ENCODE measurements around the gene CDC42BPG.
"Not testable (repeated sequence)": the region's sequence is repeated elsewhere in the genome, so short reads cannot be mapped to it uniquely, and the experiment has no call there.

The CDC42BPG gene

GRCh38 chr11:64848214-64848825 lies 3.9 kb upstream of the CDC42BPG start:
- DNase-seq: no peak

- peak; percentile 83 for DNase-seq
Observed at GRCh38 chr11:64846998-64847666, 2.7 kb upstream of the CDC42BPG start.

- DNase-seq: not testable (repeated sequence)
Observed at GRCh38 chr11:64845776-64846129, 1.3 kb upstream of the CDC42BPG start.

DNA sequence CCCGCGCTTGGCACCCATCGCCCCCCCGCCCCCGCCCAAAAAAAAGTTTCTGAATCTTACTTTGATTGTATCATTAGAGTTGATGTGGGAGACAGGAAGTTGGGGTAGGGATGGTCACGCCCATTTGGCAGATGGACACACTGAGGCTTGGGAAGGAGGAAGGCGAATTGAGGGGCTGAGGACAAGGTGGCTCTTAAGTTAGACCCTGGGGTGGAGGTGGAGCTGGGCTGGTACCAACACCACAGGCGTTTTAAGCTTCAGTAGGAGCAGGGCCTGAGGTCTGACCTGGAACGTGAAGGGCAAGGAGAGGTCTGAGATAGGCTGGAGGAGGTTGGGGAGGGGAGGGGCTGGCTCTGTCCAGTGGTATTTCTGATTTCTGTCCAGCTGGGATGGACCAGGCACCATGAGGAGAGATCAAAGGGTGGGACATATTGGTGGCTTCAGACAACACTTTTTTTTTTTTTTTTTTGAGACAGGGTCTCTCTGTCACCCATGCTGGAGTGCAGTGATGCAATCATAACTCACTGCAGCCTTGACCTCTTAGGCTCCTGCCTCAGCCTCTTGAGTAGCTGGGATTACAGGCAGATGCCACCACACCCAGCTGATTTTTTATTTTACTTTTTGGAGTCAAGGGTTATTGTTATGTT lies 799 bp upstream of the CDC42BPG start:
- DNase-seq: no peak

GRCh38 chr11:64843686-64844329 lies 645 bp downstream of the CDC42BPG start:
- no peak for DNase-seq

DNA sequence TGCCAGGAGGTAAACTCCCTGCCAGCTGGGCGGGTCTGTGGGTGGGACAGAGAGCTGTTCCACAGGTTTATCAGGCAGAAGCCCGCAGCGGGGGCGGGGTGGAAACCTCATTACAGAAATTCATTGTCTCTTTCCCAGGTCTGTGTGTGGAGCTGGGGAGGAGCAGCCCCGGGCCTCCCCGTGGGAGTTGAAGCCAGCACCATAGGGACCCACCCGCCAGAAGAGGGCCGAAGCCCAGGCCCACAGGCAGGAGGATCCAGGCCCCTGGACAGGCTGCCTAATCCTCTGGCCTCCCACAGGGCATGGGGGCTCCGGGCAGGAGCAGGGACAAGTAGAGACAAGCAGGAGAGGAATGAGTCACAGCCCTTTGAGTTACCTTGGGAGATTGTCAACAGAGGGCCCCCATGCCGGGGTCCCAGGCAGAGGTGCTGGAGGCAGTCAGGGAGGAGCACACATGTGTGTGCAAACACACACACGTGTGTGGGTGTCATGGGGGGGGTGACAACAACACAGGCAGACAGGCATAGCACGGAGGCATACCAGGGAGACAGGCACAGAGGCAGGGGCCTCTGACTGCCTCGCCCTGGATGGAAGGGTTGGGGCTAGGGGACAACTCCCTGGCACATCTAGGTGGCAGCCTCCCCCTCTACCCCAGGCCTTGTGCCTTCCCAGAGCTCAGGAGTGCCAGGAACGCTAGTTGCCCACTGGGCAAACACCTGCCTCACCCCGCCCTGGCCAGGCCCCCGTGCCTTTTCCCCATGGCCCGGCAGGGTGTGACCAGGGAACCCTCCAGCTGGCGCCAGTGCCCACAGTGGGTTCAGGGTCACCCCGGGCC lies 1.4 kb downstream of the CDC42BPG start:
- DNase-seq: no peak

GRCh38 chr11:64842366-64842759 lies 2.1 kb downstream of the CDC42BPG start:
- no peak for DNase-seq

DNA sequence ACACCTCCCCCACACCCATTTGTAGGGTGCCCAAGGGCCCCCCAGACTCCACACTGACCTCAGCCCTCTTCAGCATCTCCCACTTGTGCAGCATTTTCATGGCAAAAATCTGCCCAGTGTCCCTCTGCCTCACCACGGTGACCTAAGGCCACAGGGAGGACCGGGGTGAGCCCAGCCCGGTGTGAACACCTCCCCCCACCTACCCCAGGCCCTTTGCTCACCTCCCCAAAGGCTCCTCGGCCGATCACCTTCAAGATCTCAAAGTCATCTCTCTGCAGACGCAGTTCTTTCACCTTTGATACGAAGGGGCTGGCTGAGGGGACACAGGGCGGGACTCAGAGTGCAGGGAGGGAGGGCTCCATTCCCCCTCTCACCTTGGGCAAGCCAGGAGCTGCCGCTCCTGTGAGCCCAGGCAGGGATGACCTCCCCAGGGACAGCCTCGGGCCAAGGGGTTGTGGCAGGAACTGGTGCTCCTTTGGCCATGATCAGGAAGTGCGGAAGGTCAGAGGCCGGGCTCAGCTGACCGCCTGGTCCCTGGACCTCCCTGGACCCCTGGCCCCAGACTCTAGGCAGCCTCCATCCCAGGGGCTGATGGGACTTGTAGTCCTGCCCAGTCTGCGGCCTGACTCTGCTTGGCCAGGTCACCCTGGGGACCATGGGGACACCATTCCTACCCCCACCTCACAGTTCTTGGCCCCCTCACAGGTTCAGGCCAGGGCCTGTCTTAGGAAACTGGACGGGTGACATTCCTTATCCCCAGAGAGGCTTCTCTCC lies 2.7 kb downstream of the CDC42BPG start:
- DNase-seq: no peak

DNA sequence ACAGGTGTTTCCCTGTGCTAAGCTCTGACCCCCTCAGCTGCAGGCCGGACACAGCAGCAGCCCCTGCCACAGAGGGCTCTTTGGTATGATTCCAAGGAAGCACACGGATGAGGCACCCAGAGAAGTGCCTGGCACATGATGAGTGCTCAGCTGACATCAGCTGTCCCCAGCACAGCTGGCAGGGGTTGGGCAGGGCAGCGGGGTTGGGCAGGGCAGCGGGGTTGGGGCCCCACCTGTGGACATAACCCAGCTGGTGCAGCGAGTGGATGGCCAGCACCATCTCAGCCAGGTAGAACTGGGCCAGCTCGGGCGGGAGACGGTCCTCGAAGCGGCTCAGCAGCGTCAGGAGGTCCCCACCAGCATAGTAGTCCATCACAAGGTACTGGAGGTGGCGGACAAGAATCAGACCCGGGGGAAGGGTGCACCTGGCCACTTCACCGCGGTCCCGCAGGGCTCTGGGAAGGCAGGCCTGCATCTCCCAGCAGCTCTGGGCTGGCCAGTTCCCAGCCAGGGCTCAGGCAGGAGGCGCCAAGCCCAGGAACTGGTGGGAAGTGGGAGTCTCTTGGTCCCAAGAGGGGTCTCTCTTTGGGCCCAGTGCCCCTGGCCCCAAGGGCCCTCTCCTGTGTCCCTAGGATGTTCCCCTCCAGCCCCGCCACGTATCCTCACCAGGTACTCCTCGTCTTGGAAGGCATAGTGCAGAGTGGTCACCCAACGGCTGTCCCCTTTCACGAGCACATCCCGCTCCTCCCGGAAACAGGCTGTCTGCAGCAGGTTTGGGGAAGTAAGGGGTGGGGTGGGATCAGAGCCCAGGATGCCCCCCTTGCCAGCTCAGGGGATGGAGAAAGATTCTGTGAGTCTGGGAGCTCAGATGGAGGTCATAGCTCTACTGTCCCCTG lies 4.3 kb downstream of the CDC42BPG start:
- no peak for DNase-seq

GRCh38 chr11:64839335-64839734 lies 5.1 kb downstream of the CDC42BPG start:
- no peak for DNase-seq

DNA sequence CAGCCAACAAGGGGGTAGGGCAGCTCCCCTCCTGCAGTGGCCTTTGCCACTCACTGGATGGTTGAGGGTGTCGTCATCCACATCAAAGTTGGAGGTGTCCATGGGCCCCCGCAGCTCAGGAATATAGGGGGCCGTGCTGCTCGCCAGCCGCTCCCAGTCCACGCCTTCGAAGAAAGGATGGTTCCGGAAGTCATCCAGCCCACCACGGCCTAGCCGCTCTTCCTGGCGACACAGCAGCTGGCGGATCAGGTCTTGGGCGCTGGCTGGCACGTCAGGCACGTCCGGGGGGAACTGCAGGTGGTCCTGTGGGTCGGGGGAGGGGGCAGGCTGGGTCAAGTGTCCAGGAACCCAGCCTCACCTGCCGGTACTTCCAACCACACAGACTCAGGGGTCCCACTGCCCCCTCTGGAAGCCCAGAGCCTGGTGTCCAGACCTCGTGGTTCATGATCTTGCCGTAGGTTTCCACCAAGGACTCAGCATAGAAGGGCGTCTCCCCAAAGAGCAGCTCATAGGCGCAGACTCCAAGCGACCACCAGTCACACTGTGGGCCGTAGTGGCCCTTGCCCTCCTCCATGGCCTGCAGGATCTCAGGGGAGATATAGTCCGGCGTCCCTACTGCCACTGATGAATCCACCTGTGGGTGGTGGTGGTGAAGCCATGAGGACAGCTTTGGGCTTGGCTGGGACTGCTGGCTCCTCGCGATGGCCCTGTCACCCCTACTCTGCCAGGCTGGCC lies 5.7 kb downstream of the CDC42BPG start:
- DNase-seq: no peak

DNA sequence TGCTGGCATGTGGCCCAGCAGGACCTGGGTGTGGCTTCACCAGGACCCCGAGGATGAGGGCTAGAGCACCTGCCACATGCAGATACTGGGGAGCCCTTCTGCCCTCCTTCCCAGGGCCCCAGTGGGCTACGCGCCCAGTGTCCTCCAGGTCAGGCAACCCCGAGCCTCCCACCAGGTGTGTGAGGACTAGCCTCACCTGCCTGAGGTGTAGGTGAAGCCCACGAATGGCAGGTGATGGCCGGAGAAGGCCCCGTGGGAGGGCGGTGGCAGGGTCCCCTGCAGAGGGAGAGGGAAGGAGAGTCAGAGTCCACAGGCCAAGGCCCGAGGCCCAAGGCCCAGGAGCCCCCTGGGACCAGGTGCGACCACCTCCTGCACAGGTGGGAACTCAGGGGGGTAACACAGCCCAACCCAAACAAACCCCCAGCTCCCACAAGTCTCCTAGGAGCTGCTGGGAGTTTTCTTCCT lies 6.5 kb downstream of the CDC42BPG start:
- no peak for DNase-seq

DNA sequence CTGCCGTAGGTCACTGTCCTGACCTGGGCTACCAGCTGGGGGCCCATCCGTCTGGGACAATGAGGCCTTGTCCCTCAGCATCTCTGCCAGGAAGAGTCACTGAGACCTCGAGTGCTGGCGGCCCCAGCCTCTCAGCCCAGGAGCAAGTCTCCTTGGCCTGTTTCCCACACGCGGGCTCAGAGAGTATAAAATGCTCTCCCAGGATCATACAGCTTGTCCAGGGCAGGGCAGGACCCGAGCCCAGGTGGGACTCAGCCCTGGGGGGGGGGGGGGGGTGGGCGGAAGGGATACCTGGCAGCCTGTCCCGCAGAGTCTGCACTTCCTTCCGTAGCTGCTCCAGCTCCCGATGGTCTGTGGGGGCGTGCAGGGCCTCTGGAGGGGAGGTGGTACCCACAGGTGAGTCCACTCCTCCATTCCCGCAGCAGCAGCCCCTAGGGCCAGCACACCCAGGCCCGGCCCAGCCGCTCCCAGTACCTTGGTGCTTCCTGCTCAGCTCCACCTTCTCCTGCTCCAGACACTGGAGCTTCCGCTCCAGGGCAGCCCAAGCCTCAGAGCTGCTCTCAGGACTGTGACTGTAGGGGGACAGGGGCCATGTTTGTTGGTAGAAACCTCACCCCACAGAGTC lies 7.9 kb downstream of the CDC42BPG start:
- DNase-seq: no peak

GRCh38 chr11:64835616-64836447 lies 8.6 kb downstream of the CDC42BPG start:
- DNase-seq: no peak

- peak; percentile 19 for DNase-seq
Observed at GRCh38 chr11:64834723-64835615, 9.5 kb downstream of the CDC42BPG start.

DNA sequence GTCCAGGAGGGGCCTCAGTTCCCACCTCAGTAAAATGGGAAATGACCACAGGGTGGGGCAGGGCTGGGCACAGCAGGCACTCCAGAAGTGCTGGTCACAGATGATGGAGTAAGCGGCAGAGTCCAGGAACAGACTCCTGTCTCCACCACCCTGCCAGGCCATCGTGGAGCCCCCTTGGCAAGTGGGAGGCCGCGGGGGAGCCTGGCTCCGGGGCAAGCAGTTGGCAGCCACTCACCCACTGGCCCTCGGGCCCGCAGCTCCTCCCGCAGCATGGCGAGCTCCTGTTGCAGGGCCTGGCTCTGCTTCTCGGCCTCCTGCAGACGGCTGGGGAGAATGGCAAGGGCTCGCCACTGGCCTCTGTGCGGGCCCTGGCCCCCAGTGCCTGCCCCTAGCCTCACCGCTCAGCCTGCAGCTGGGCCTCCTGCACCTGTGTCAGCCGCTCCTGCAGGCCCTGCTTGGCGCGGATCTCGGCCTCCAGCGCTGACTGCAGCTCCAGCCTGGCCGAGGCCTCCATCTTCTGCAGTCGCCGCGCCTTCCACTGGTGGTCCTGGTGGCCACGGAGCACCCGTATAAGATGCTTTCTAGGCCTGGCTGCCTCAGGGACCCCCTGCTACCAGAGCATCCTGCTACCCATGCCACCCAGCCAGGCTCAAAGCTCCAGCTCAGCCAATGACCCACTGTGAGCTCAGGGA lies 10.3 kb downstream of the CDC42BPG start:
- DNase-seq: no peak

DNA sequence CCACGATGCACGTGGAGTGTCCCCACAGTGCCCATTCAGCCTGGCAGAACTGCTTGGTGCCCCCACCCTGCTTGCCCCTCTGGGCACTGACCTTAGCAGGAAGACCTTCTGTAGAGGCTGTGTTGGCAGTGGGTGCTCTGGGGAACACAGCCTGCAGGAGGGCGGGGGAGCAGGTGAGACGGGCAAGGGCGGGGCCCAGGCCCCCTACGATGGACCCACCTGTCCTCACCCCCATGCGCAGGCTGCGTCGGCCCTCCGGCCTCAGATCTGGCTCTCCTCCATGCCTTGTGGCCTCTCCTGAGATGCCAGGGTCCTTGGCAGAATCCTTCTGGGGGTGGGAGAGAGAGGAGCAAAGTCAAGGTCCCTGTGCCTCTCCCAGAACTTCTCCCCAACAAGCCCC lies 10.9 kb downstream of the CDC42BPG start:
- no peak for DNase-seq

Data from kidney glomerular epithelial cell (primary cell).